ENCODE measurements around the gene NEK6. TPM values are rescaled to one million over a fixed set of nuclear protein-coding genes. Genes with fewer than 3 reads are reported as not detected.

NEK6 gene
- total and polyA plus RNA-seq, 12 donors, result 4.0 to 27.2 (median 15.1) TPM

- no peak overlapping the region for H3K4me3 ChIP-seq
- no peaks in the 10 kb centered on the region for H3K27me3 ChIP-seq
- 75 to 83% (median 79%) methylated on average over 11 of the region's 11 CpGs for WGBS, 4 donors
- H3K36me3 ChIP-seq (replicated peaks in 1 of 2), result peaks cover 0 to 4% of the 10 kb centered on the region in 2 donors
- H3K9me3 ChIP-seq (replicated peaks in 1 of 3), result no peaks in the 10 kb centered on the region
- no peak for DNase-seq
- peaks cover 9 to 41% of the 10 kb centered on the region in 2 donors for H3K4me1 ChIP-seq (replicated peaks in 1 of 2)
- intact Hi-C loops (cut with DNase I), result no loop called here
- no peak for TF ChIP-seq CTCF (IDR thresholded peaks at IDR 0.05)
- no peak overlapping the region for H3K27ac ChIP-seq
Observed at GRCh38 chr9:124359855-124360678, 102.3 kb downstream of the NEK6 start.

- H3K4me1 ChIP-seq (replicated peaks in 1 of 2), result peaks cover 8 to 32% of the 10 kb centered on the region in 2 donors
- no peaks in the 10 kb centered on the region for H3K36me3 ChIP-seq (replicated peaks in 1 of 2)
- DNase-seq, result no peak
Observed at GRCh38 chr9:124361128-124361527, 103.4 kb downstream of the NEK6 start.

GRCh38 chr9:124363326-124364096, 105.8 kb downstream of the NEK6 start:
- no peak overlapping the region for H3K4me3 ChIP-seq
- TF ChIP-seq CTCF (IDR thresholded peaks at IDR 0.05), result no peak
- TF ChIP-seq POLR2A (IDR thresholded peaks at IDR 0.05), result no peak
- H3K4me1 ChIP-seq (replicated peaks in 1 of 2), result peaks cover 8 to 24% of the 10 kb centered on the region in 2 donors
- H3K27me3 ChIP-seq, result no peaks in the 10 kb centered on the region
- WGBS, 4 donors, result 95 to 97% (median 96%) methylated on average over 21 of the region's 21 CpGs
- H3K9me3 ChIP-seq (replicated peaks in 1 of 3), result no peaks in the 10 kb centered on the region
- H3K27ac ChIP-seq, result no peak overlapping the region
- H3K36me3 ChIP-seq (replicated peaks in 1 of 2), result no peaks in the 10 kb centered on the region
- intact Hi-C loops (cut with DNase I), result no loop called here
- no peak for DNase-seq

More at GRCh38 chr9:124361128-124361527, 103.4 kb downstream of the NEK6 start:
- Histone ChIP-seq H3K9me3 (replicated peaks in 1 of 3) (no peaks in the 10 kb centered on the region), H3K4me3 (no peak overlapping the region), H3K27me3 (no peaks in the 10 kb centered on the region), H3K27ac (no peak overlapping the region)
- intact Hi-C loops (cut with DNase I), result no loop called here
- 84 to 96% (median 92%) methylated on average over 8 of the region's 8 CpGs for WGBS, 4 donors
- TF ChIP-seq CTCF (IDR thresholded peaks at IDR 0.05) (no peak), POLR2A (IDR thresholded peaks at IDR 0.05) (no peak)

- Histone ChIP-seq H3K4me3 (no peak overlapping the region), H3K36me3 (replicated peaks in 1 of 2) (no peaks in the 10 kb centered on the region), H3K27me3 (no peaks in the 10 kb centered on the region), H3K9me3 (replicated peaks in 1 of 3) (no peaks in the 10 kb centered on the region), H3K27ac (no peak overlapping the region), H3K4me1 (replicated peaks in 1 of 2) (peaks cover 6 to 18% of the 10 kb centered on the region in 2 donors)
- intact Hi-C loops (cut with DNase I), result no loop called here
- TF ChIP-seq CTCF (IDR thresholded peaks at IDR 0.05) (no peak), POLR2A (IDR thresholded peaks at IDR 0.05) (no peak)
- DNase-seq, result no peak
- 92 to 98% (median 96%) methylated on average over 4 of the region's 4 CpGs for WGBS, 4 donors
Observed at GRCh38 chr9:124364141-124364540, 106.4 kb downstream of the NEK6 start.

All from adrenal gland (tissue), 12 donors.